Putamen (tissue), 1 donor: ENCODE data around the gene ELOB.

Experiments used
- DNase-seq: peaks from one replicate; pipeline ENCODE4 v3.0.0-alpha.2; 2016; ENCODE audit warnings: low spot score

Gene ELOB

GRCh38 chr16:2783581-2784357 lies 6.7 kb upstream of the ELOB start:
- DNase-seq: no peak

DNA sequence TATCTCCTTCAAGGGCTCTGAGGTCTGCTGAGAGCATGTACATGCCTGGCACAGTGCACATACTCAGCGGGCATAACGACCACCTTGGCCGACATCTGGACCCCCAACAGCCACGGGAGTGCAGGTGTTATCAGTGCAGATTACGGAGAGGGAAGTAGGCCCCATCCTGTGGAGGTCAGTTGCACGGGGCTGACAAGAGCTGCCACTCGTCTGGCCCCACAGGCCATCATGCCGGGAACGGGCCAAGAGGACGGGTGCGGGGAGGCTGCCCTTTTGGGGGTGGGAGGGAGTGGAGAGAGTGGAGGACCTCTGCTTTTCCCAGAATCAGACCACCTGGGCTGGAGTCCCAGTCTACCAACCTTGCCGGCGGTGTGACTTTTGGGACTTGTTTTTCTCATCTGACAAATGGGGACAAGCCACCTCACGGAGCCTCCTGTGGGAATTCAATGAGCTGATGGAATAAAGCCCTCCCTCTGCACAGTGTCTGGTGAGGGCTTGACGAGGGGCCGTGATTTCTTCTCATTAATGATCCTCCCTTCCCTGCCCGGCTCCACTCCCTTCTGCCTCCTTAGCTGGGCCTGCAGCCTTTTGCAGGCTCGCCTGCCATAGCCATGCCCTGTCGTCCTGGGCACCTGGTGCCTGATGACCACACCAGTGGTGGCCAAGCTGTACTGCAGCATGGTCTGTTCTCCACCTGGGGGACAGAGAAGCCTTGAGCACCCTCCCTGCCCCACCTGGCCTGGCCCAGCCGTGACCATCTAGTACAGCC lies 5.7 kb upstream of the ELOB start:
- DNase-seq: no peak

- DNase-seq: no peak
Measured at GRCh38 chr16:2779978-2780898, 3.2 kb upstream of the ELOB start.

DNA sequence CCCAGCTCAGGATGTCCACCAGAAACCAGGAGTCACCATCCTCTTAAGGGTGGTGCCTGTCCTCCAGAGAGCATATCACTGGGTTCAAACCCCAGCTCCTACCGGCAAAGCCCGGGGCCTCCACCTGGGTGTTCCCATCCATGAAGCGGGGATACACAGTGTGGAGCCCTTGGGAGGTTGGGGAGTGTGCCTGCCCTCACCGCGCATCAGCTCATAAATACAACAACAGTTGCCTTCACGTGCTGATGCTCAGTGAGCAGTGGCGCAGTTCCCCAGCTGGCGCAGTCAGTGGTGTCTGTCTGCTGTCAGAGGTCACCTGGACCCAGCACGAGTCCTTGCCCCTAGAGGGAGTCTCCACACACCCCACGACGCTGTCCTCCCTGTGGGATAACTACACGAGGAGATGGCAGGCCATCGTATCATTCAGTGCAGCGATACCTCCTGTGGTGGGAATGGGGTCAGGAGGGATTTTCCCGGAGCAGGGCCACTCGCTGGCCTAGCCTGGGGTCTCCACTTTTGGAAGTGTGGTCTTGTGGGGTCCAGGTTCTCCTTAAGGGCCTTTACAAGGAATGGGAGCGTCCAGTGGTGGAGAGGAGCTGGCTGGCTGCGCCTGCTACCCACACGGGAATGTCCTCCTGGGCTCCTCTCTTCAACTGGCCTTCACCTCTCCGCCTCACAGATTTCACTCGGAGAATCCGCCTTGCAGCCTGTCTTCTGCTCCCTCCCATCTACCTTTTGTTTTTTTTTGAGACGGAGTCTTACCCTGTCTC lies 2.3 kb upstream of the ELOB start:
- no peak for DNase-seq

- DNase-seq: no peak
Measured at GRCh38 chr16:2778630-2778958, 1.5 kb upstream of the ELOB start.

DNA sequence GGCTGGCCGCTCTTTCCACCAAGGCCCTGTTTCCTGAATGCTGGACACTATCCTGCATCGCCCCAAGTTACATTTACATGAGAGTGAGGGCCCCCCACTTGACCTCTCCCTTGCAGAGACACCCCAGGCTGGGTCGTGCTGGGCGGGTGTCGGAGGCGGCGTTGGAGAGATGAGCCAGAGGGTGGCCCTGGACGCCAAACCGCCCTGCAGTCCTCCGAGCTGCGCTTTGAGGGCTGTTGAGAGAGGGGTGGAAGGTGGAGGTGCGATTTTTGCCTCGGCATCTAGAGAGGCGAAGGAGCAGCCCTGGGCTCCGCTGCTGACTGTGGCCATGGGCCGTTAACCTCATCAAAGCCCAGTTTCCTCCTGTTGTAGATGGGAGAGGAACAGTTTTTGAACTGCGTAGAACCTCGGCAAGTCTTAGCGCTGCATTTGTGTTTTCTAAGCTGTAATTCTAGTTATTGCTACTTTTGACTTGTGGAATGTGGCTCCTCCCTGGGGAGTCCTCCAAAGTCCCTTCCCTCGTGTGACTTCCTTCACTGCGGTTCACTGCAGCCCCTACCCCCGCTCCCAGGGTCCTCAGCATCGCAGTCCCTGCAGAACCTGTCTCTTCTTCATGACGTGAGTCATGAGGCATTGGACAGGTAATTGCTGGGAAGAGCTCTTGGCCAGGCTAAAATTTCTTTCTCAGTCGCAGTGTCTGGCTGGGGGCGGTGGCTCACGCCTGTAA lies 986 bp upstream of the ELOB start:
- DNase-seq: no peak

DNA sequence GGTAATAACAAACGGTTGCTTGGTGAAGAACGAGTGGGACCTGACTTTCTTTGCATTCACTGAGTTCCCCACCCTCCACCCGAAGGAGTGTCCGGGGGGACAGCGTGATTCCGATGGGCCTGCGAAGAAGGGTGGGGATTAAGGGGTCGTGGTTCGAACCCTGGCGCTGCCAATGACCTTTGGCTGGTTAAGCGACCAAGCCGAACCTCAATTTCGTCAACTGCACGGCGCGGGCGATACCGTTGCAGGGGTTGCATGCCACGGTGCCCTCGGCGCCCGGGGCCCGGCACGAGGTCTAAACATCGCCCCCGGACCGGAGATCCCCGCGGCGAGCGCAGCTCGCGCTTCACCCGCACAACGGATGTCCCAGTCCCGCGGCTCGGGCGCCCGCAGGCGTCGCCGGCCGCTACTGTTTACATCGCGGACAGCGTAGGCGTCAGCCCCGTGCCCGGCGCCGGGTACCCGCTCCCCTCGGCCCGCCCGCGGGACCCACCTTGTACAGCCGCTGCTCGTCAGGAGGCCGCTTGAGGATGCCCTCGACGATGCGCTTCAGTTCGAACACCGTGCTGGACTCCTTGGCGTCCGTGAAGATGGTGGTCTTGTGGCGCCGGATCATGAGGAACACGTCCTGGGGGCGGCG lies 460 bp downstream of the ELOB start:
- DNase-seq: peak; percentile 17

DNA sequence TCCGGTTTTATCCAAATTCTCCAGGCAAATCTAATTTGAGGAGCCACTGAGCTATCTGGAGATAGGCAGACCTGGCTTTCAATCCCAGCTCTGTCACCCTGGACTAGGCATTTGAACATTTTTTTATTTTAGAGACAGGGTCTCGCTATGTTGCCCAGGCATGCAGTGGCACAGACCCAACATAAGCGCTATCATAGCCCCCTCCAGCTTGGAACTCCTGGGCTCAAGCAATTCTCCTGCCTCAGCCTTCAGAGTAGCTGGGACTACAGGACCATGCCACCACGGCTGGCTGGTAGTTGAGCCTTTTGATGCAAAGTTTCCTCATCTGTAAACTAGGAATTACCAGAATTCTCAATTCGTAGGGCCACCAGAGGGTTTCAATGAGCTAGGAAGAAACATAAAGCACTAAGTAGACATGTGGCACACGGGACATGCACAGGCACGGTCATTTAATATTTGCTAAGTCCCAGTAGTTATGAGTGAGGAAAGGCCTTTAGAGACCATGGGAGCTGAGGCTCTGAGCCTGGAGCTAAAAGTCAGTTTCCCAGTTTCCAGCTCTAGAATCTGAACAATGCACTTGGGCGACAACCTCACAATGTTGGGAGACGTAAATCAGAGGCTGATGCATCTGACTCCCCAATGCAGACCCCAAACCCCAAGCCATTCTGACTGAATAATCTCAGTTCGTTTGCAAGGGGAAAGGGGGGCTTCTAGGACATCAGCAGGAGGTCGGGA lies 1.1 kb downstream of the ELOB start:
- DNase-seq: no peak

DNA sequence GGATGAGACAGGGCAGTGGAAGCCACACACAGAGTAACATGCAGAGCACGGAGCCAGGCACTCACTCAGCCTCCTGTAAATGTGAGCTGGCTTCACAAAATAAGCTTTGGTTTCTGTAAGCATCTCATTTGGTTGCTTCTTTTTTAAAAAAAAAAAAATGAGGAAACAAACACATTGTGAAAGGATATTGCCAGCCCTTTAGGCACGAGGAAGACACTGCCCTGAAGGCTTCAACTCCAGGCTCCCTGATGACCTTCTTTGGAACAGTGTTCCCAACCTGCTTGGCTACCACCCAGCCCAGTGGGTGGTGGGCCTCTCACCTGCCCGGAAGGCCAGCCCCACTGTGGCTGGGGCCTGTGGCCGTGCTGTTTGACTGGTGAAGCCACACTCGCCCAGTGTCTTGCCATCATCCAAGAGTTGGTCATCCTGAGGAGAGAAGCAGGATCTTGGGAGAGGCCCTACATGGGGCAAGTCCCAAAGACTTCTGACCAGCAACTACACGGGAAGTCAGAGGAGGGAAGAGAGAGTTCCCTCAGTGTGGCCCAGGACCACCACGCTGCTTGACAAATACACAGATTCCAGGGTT lies 1.9 kb downstream of the ELOB start:
- DNase-seq: no peak

GRCh38 chr16:2774161-2774891 lies 2.8 kb downstream of the ELOB start:
- DNase-seq: no peak

DNA sequence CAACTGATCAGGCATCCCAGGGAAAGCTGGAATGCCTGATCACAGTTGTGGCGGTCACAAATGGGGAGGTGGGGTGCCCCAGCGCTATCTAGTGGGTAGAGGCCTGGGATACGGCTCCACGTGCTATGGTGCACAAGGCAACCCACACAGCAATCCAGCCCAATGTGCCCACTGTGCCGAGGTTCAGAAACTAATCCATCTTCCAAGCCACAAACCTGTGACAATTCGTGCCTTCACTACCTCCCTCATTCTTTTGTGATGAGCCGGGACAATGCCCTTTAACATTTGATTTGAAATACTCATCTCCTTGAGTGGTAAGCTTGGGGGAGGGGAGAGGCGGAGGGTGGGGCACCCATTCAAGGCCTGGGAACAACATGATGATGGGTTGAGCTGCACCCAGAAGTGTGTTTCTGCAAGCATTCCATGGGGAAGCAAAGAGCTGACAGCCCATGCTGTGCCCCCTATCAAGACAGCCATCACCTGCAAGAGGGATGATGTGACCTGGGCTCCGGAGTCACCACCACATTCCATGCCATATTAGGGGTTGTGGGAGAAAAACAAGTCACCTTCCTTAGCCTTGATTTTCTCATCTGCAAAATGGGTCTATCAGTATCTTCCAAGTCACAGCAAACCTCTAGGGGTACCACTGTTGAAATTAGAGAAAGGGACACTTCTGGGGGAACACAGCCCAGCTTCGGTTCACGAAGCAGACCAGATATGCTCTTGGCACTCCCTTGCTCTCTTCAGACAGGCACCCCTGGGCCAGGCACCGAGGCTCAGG lies 3.7 kb downstream of the ELOB start:
- no peak for DNase-seq

DNA sequence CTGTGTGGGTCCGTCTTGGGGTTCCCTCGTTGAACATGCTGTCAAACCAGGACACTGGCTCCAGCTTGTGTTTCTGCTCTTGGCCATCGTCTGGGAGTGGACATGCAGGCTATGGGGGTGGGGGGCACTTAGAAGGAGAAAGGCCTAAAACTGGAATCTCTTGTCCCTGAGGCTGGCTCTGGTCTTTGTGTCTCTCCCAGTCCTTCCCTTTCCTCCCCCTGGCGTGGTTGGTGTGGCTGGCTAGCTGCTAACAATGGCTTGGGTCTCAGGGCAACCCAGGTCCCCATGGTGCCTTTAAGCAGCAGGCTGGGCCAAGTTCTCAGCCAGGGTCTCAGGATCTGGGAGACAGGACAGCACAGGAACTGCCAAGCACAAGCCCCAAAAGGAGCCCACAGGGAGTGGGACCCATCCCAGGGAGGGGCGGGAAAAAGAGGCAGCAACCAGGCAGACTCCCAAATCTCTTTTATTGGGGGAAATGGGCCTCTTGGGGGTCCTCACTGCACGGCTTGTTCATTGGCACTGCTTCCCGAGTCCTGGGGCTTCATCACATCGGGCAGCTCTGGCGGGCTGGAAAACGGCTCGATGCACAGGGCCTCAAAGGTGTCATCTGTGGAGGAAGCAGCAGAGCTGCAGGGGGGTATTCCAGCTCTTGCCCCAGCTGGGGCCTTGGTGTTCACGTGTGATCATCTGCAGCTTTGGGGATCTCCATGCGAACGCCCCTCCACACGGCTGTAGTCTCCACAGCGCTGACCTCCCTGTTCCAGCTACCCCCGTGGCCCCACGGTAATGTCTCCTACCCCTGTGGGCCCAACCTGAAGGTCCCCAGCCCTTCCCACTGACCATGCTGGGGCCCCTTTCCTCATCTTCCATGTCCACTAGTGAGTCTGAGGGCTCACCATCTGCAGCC lies 5.3 kb downstream of the ELOB start:
- DNase-seq: no peak

DNA sequence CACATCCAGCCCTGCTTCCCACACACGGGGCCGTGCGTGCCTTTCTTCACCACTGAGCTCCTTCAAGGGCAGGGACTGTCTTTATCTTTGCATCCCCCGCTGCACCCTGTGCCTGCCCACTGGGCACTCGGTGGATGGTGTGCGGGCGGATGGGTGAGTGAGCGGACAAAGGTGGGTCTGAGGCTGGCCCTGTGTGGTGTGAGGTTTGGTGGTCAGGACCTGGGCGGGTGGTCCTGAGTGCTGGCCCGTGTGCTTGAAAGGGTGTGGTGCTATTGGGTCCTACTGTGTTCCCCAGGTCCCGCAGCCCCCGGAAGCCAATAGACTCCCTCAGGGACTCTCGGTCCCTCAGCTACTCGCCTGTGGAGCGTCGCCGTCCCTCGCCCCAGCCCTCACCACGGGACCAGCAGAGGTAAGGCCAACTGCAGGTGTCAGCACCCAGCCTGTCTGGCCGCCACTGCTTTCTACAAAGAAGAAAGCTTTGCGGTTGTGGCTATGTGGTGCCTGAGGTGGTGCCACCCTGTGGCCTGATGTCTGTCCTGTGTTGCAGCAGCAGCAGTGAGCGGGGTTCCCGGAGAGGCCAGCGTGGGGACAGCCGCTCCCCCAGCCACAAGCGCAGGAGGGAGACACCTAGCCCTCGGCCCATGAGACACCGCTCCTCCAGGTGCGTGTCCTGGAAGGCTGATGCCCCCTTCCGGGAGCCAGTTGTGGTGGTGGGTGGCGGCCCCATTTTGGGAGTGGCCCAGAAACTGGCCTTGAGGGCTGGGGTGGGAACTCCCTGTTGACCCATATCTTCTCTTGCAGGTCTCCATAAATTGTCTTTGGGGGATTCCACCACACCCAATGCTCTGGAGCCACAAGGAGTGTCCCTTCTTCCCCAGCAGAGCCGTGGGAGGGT lies 6.8 kb downstream of the ELOB start:
- no peak for DNase-seq

DNA sequence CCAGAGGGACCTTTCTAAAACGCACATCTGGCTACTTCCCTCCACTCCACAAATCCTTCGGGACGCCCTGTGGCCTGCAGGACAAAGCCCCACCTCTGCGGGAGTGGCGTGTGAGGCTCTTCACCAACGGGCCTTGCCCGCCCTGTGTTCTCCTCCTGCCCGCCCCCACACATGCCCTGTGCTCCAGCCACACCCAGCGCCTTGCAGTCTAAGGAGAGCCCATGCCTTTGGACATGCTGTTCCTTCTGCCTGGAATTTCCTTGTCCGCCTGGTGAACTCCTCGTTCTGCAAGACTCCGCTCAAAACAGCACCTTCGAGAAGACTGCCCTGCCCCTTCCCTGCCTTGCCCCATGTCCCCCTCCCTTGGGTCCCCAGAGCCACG lies 7.4 kb downstream of the ELOB start:
- DNase-seq: no peak

GRCh38 chr16:2769100-2769529 lies 8.0 kb downstream of the ELOB start:
- DNase-seq: no peak
